ENCODE measurements around the gene APOL2. TPM values are rescaled to one million over a fixed set of nuclear protein-coding genes. Genes with fewer than 3 reads are reported as not detected.
A peak's percentile ranks its signal among the peaks of the same experiment; 100 is the strongest.

Gene APOL2
- total RNA-seq, 1 experiment from 2014 or later = 16.0 TPM

- Mint-ChIP-seq H3K4me1 (ENCODE audit: insufficient read depth, unreplicated experiment) (peaks cover 2% of the 10 kb centered on the region), H3K27ac (ENCODE audit: low read depth, unreplicated experiment) (peak overlapping the region; percentile 42), H3K4me3 (ENCODE audit: unreplicated experiment) (no peak overlapping the region), H3K9me3 (ENCODE audit: unreplicated experiment) (no peaks in the 10 kb centered on the region), H3K36me3 (ENCODE audit: insufficient read depth, unreplicated experiment) (peaks cover 32% of the 10 kb centered on the region), H3K27me3 (ENCODE audit: insufficient read depth, unreplicated experiment) (peaks cover 4% of the 10 kb centered on the region)
- DNase-seq (ENCODE audit: unreplicated experiment) = no peak
- intact Hi-C loops (cut with micrococcal nuclease) = no loop called here
- TF ChIP-seq CTCF (IDR thresholded peaks at IDR 0.05; ENCODE audit: unreplicated experiment) = no peak
- BruUV-seq (replicated peaks) = no TSS peak
- CTCF ChIA-PET = interaction anchor here (1.2 kb wide), 1 partner anchor 14 kb away, joined by 5 read pairs; the partner anchor contains the start of gene APOL2
- POLR2A ChIA-PET = no interaction called here
These were observed 13.9 kb downstream of the APOL2 start for GRCh38 chr22:36225333-36225922.

GRCh38 chr22:36224245-36224644 is 15.1 kb downstream of the APOL2 start:
- BruUV-seq (replicated peaks) = no TSS peak
- TF ChIP-seq CTCF (IDR thresholded peaks at IDR 0.05; ENCODE audit: unreplicated experiment) = no peak
- CTCF ChIA-PET = no interaction called here
- Mint-ChIP-seq H3K27me3 (ENCODE audit: insufficient read depth, unreplicated experiment) (peaks cover 15% of the 10 kb centered on the region), H3K27ac (ENCODE audit: low read depth, unreplicated experiment) (no peak overlapping the region), H3K4me3 (ENCODE audit: unreplicated experiment) (no peak overlapping the region), H3K9me3 (ENCODE audit: unreplicated experiment) (no peaks in the 10 kb centered on the region), H3K4me1 (ENCODE audit: insufficient read depth, unreplicated experiment) (peaks cover 6% of the 10 kb centered on the region), H3K36me3 (ENCODE audit: insufficient read depth, unreplicated experiment) (peaks cover 21% of the 10 kb centered on the region)
- intact Hi-C loops (cut with micrococcal nuclease) = no loop called here
- POLR2A ChIA-PET = no interaction called here
- DNase-seq (ENCODE audit: unreplicated experiment) = no peak

GRCh38 chr22:36223504-36223903 is 15.8 kb downstream of the APOL2 start:
- Mint-ChIP-seq H3K27me3 (ENCODE audit: insufficient read depth, unreplicated experiment) (peaks cover 23% of the 10 kb centered on the region), H3K4me1 (ENCODE audit: insufficient read depth, unreplicated experiment) (peaks cover 6% of the 10 kb centered on the region), H3K27ac (ENCODE audit: low read depth, unreplicated experiment) (no peak overlapping the region), H3K9me3 (ENCODE audit: unreplicated experiment) (no peaks in the 10 kb centered on the region), H3K4me3 (ENCODE audit: unreplicated experiment) (no peak overlapping the region), H3K36me3 (ENCODE audit: insufficient read depth, unreplicated experiment) (peaks cover 16% of the 10 kb centered on the region)
- ChIA-PET CTCF (interaction anchor here (0.7 to 1.6 kb wide), 3 partner anchors 11 to 67 kb away, joined by 3 to 8 read pairs (median 4); partner anchors contain the start of gene APOL2), POLR2A (no interaction called here)
- TF ChIP-seq CTCF (IDR thresholded peaks at IDR 0.05; ENCODE audit: unreplicated experiment) = no peak
- DNase-seq (ENCODE audit: unreplicated experiment) = no peak
- no TSS peak for BruUV-seq (replicated peaks)
- intact Hi-C loops (cut with micrococcal nuclease) = no loop called here

- TF ChIP-seq CTCF (IDR thresholded peaks at IDR 0.05; ENCODE audit: unreplicated experiment) = no peak
- no TSS peak for BruUV-seq (replicated peaks)
- Mint-ChIP-seq H3K27me3 (ENCODE audit: insufficient read depth, unreplicated experiment) (peaks cover 28% of the 10 kb centered on the region), H3K4me3 (ENCODE audit: unreplicated experiment) (no peak overlapping the region), H3K36me3 (ENCODE audit: insufficient read depth, unreplicated experiment) (peaks cover 11% of the 10 kb centered on the region), H3K27ac (ENCODE audit: low read depth, unreplicated experiment) (no peak overlapping the region), H3K4me1 (ENCODE audit: insufficient read depth, unreplicated experiment) (peaks cover 6% of the 10 kb centered on the region), H3K9me3 (ENCODE audit: unreplicated experiment) (no peaks in the 10 kb centered on the region)
- no peak for DNase-seq (ENCODE audit: unreplicated experiment)
- ChIA-PET CTCF (interaction anchor here (0.7 to 2.1 kb wide), 7 partner anchors 10 to 583 kb away, joined by 3 to 8 read pairs (median 3); partner anchors contain the start of gene APOL2), POLR2A (no interaction called here)
- intact Hi-C loops (cut with micrococcal nuclease) = loop anchor here (1.0 kb wide), 1 partner anchor 78 kb away; no protein-coding TSS in a partner anchor
These were observed 16.4 kb downstream of the APOL2 start for GRCh38 chr22:36222887-36223450.

Measured in MCF 10A (cell line).